ENCODE results near the gene KCNE4.

GRCh38 chr2:223075301-223076270, 23.6 kb downstream of the KCNE4 start:
- TF ChIP-seq CTCF (IDR thresholded peaks at IDR 0.05) (no peak), POLR2A (IDR thresholded peaks at IDR 0.05) (no peak), EP300 (IDR thresholded peaks at IDR 0.05) (no peak), POLR2AphosphoS5 (IDR thresholded peaks at IDR 0.05) (no peak)

All from suprapubic skin (tissue), 4 donors.